ENCODE measurements around the gene YAF2.
"Not testable (repeated sequence)": the region's sequence is repeated elsewhere in the genome, so short reads cannot be mapped to it uniquely, and the experiment has no call there.

The YAF2 gene

DNA sequence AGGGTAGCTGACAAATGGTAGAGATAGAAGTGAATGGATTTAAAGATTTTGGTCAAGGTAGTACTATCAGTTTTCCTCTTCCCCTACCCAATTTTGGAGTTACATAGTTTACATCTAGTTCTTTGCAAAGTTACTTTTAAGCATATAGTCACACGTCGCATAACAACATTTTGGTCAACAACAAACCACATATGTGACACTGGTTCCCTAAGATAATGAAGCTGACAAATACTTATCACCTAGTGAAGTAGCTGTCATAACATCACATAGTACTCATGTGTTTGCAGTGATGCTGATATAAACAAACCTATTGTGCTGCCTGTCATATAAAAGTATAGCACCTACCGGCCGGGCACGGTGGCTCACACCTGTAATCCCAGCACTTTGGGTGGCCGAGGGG is 45.4 kb downstream of the YAF2 start:
- H3K4me1 ChIP-seq, result peaks cover 15% of the 10 kb centered on the region
- no peak overlapping the region for H3K4me3 ChIP-seq (ENCODE audit: low read depth, low read length)
- TF ChIP-seq, protein P1, sequence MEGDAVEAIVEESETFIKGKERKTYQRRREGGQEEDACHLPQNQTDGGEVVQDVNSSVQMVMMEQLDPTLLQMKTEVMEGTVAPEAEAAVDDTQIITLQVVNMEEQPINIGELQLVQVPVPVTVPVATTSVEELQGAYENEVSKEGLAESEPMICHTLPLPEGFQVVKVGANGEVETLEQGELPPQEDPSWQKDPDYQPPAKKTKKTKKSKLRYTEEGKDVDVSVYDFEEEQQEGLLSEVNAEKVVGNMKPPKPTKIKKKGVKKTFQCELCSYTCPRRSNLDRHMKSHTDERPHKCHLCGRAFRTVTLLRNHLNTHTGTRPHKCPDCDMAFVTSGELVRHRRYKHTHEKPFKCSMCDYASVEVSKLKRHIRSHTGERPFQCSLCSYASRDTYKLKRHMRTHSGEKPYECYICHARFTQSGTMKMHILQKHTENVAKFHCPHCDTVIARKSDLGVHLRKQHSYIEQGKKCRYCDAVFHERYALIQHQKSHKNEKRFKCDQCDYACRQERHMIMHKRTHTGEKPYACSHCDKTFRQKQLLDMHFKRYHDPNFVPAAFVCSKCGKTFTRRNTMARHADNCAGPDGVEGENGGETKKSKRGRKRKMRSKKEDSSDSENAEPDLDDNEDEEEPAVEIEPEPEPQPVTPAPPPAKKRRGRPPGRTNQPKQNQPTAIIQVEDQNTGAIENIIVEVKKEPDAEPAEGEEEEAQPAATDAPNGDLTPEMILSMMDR (IDR thresholded peaks at IDR 0.05; ENCODE audit: low read depth, low read length), result no peak
- no peaks in the 10 kb centered on the region for H3K9me3 ChIP-seq
- no peaks in the 10 kb centered on the region for H3K36me3 ChIP-seq
- no peak for DNase-seq
- H3K27me3 ChIP-seq, result no peaks in the 10 kb centered on the region

DNA sequence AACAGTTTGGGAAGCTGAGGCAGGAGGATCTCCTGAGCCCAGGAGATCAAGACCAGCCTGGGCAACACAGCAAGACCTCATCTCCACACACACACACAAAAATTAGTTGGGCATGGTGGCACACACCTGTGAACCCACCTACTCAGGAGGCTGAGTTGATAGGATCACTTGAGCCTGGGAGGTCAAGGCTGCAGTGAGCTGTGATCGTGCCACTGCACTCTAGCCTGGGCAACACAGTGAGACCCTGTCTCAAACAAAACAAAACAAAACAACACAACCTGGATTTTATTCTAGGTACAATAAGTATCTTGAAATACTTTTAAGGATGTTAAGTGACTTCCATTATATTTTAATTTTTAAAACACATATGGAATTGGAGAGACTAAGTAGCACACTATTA is 45.8 kb downstream of the YAF2 start:
- TF ChIP-seq, protein P1 (IDR thresholded peaks at IDR 0.05; ENCODE audit: low read depth, low read length), result no peak

DNA sequence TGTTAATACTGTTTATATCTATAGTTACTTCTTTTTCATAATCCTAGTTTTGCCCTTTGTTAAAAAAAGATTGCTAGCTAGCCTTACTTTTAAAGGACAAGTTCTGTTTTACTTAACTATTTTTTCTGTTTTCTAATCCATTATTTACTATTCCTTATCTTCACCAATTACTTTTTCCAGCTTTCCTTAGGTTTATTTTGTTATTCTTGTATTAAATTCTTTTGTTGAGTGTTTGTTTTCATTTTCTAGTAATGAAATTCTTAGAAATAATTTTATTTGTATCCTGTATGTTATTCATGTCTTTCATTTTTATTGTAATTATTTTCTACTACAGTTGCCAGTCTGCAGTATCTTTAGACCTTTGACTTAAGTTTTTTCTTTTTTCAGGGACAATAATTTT is 47.7 kb downstream of the YAF2 start:
- Histone ChIP-seq H3K36me3 (no peaks in the 10 kb centered on the region), H3K4me1 (peaks cover 15% of the 10 kb centered on the region), H3K27me3 (no peaks in the 10 kb centered on the region), H3K9me3 (no peaks in the 10 kb centered on the region), H3K4me3 (ENCODE audit: low read depth, low read length) (no peak overlapping the region)
- DNase-seq, result no peak
- TF ChIP-seq, protein P1 (IDR thresholded peaks at IDR 0.05; ENCODE audit: low read depth, low read length), result no peak

More for the DNA sequence above, 45.8 kb downstream of the YAF2 start:
- H3K4me1 ChIP-seq, result peaks cover 15% of the 10 kb centered on the region
- no peak for DNase-seq
- H3K36me3 ChIP-seq, result no peaks in the 10 kb centered on the region
- H3K4me3 ChIP-seq (ENCODE audit: low read depth, low read length), result no peak overlapping the region
- H3K9me3 ChIP-seq, result no peaks in the 10 kb centered on the region
- no peaks in the 10 kb centered on the region for H3K27me3 ChIP-seq

DNA sequence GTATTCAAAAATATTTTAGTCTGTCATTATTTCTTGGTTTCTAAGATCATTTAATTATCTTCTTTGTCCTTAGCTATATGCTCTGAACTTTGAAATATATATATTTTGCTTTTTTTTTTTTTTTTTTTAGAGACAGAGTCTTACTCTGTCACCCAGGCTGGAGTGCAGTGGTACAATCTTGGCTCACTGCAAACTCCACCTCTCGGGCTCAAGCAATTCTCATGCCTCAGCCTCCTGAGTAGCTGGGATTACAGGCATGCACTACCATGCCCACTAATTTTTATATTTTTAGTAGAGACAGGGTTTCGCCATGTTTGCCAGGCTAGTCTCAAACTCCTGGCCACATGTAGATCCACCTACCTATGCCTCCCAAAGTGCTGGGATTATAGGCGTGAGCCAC is 49.8 kb downstream of the YAF2 start:
- DNase-seq; H3K9me3 ChIP-seq; H3K27me3 ChIP-seq; H3K36me3 ChIP-seq; H3K4me3 ChIP-seq (ENCODE audit: low read depth, low read length): not testable (repeated sequence)
- H3K4me1 ChIP-seq, result peaks cover 15% of the 10 kb centered on the region

DNA sequence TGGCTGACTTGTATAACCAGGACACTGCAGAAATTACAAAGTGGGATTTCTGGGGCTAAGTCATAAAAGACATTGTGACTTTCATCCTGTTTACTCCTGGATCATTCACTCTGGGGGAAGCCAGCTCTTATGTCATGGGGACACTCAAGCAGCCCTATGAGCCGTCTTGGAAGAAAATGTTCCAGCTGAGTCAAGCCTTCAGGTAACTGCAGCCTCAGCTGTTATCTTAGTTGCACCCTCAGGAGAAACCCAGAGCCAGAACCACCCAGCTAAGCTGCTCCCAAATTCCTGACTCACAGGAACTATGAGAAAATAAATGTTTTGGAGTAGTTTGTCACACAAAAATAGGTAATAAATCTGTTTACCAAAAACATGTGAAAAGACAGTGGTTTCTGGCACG is 50.2 kb downstream of the YAF2 start:
- H3K4me3 ChIP-seq (ENCODE audit: low read depth, low read length), result no peak overlapping the region
- H3K36me3 ChIP-seq, result no peaks in the 10 kb centered on the region
- no peaks in the 10 kb centered on the region for H3K27me3 ChIP-seq
- H3K4me1 ChIP-seq, result peaks cover 15% of the 10 kb centered on the region
- no peak for DNase-seq
- TF ChIP-seq, protein P1 (IDR thresholded peaks at IDR 0.05; ENCODE audit: low read depth, low read length), result no peak
- no peaks in the 10 kb centered on the region for H3K9me3 ChIP-seq

DNA sequence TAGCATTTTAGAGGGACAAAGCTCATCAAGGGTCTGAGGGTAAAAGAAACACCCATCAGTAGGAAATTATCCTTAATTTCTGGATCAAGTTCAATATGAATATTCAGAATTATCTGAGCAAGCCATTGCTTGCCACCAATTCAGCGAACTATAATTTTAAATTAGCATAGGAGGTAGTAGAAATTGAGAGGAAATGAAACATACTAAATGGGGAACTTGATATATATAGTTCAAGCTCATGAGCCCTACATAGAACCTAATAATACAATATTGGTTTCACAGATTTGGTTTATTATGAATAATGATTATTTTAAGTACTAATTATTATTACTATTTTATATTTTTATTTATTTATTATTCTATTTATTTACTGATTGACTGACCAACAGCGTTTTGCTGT is 51.3 kb downstream of the YAF2 start:
- H3K4me1 ChIP-seq, result peaks cover 15% of the 10 kb centered on the region
- H3K27me3 ChIP-seq, result no peaks in the 10 kb centered on the region
- no peak for DNase-seq
- H3K4me3 ChIP-seq (ENCODE audit: low read depth, low read length), result no peak overlapping the region
- no peaks in the 10 kb centered on the region for H3K36me3 ChIP-seq
- H3K9me3 ChIP-seq, result no peaks in the 10 kb centered on the region
- TF ChIP-seq, protein P1 (IDR thresholded peaks at IDR 0.05; ENCODE audit: low read depth, low read length), result no peak

DNA sequence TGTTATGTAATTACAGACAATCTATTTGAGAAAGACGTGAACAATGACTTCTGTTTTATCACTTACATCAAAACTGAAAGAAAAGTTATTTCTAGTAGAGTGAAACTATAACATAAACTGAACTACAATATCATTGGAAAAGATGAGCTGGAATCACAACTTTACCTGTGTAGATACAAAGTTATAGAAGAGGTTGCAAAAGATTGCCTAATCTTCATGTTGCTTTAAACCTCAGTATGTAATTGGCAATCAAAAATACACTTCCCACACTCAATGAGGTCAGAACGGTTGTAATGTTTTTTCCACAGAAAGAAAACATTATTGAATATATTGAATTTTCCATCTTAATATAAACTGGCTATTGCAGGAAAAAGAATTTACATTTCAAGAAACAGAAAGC is 55.7 kb downstream of the YAF2 start:
- Histone ChIP-seq H3K4me3 (ENCODE audit: low read depth, low read length) (no peak overlapping the region), H3K27me3 (no peaks in the 10 kb centered on the region), H3K36me3 (no peaks in the 10 kb centered on the region), H3K4me1 (no peaks in the 10 kb centered on the region), H3K9me3 (no peaks in the 10 kb centered on the region)
- DNase-seq, result no peak
- TF ChIP-seq, protein P1 (IDR thresholded peaks at IDR 0.05; ENCODE audit: low read depth, low read length), result no peak

Data from BE2C (cell line).